ENCODE measurements around the gene ADSS1.

Gene ADSS1

DNA sequence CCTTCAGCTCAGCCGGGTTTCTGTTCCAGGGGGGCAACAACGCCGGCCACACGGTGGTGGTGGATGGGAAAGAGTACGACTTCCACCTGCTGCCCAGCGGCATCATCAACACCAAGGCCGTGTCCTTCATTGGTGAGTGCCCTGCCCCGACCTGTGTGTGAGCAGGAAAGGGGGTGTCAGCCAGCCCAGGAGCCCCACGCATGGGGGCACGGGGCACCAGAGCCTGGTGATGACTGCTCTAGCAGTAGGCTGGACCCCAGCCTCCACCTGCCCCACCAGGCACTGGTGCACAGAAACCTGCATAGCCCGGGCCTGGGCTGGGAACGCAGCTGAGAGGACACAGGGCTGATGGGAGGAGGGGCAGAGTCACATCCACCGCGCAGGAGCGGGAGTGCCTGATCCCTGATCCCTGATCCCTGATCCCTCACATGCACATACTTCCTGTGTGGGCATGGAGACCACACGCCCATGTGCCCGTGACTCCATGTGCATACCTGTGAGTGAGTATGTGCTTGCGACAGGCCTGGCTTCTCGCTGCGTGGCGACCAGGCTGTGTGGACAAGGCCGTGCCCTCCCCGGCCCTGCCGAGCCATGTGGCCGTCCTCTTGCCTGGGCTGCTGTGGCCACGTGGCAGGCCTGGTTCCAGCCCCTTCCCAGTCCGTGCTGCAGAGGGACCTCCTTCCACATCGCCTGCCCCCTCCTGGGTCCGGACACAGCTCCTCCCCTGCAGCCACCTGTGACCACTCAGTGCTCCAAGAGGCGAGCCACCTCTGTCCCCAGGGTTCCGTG is 11.2 kb downstream of the ADSS1 start:
- TF ChIP-seq, protein P1, sequence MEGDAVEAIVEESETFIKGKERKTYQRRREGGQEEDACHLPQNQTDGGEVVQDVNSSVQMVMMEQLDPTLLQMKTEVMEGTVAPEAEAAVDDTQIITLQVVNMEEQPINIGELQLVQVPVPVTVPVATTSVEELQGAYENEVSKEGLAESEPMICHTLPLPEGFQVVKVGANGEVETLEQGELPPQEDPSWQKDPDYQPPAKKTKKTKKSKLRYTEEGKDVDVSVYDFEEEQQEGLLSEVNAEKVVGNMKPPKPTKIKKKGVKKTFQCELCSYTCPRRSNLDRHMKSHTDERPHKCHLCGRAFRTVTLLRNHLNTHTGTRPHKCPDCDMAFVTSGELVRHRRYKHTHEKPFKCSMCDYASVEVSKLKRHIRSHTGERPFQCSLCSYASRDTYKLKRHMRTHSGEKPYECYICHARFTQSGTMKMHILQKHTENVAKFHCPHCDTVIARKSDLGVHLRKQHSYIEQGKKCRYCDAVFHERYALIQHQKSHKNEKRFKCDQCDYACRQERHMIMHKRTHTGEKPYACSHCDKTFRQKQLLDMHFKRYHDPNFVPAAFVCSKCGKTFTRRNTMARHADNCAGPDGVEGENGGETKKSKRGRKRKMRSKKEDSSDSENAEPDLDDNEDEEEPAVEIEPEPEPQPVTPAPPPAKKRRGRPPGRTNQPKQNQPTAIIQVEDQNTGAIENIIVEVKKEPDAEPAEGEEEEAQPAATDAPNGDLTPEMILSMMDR (IDR thresholded peaks at IDR 0.05; ENCODE audit: control extremely low read depth, extremely low read depth, low read depth, missing control alignments), result no peak
- DNase-seq (ENCODE audit: extremely low spot score), result no peak
- ChIA-PET POLR2A (no interaction called here), CTCF (interaction anchor here (1.0 kb wide), 2 partner anchors 12 to 26 kb away, joined by 4 read pairs; no protein-coding TSS in a partner anchor)

DNA sequence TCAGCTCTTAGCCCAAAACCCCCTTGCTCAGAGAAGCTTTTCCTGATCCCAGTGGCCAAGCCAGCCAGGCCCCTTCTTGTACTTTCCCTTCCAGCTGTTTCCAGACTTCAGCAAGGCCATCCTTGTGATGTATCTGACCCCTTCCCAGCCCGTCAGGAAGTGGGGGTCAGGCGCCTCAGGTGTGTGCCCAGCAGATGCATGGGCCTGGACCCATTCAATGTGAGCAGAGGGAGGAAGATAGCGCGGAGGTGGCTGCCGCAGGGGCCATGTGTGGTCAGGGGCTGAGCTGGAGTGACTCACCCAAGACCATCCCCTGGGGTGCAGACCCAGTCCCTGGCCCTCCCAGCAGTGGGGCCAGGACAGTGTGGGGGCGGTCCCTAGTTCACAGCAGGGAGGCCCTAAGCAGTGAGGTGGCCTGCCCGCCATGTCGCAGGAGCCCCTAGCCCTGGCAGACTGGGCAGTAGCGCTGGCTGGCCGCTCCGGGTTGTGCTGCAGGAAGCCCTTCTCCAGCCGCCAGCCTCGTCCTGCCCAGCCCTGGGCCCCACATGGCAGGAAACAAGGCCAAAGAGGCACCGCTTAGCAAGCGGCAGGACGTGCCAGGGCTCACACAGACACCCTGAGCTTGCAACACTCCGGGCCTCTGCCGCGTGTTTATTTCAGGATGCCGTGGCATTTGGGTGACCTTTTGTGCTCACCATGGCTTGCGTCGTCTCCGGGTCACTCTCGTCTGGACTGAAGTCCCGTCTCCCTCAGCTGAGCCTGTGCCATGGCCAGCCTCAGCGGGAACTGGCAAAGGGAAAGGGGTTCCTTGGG is 12.0 kb downstream of the ADSS1 start:
- TF ChIP-seq, protein P1 (IDR thresholded peaks at IDR 0.05; ENCODE audit: control extremely low read depth, extremely low read depth, low read depth, missing control alignments), result no peak
- CTCF ChIA-PET, result interaction anchor here (1.0 kb wide), 2 partner anchors 13 to 27 kb away, joined by 4 read pairs; no protein-coding TSS in a partner anchor

DNA sequence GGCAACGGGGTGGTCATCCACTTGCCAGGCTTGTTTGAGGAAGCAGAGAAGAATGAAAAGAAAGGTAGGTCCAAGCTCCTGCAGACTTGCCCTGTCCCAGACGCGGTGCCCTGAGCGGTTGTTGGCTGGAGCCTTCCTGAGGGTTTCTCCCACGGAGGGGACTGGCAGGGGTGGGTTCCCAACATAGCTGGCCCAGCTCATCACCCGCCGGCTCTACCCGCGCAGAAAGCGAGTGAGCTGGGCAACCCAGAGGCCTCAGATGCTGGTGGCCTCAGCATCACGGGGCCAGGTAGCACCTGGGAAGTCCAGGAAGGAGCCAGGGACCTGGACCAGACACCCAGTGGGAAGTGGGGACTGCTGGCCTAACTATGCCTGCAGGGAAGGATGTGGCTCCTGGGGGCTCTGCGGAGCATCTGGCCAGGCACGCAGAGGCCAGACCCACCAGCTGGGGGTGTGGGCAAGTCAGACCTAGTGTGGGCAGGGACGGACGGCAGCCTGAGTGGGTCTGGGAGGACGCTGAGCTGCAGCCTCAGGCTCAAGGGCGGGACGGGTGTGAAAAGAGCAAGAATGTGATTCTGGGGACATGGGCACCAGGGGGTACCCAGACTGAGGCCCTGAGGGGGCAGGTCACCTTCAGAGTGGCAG is 14.5 kb downstream of the ADSS1 start:
- ChIA-PET POLR2A (no interaction called here), CTCF (interaction anchor here (0.7 kb wide), 1 partner anchor 29 kb away, joined by 4 read pairs; no protein-coding TSS in a partner anchor)
- TF ChIP-seq, protein P1 (IDR thresholded peaks at IDR 0.05; ENCODE audit: control extremely low read depth, extremely low read depth, low read depth, missing control alignments), result no peak
- DNase-seq (ENCODE audit: extremely low spot score), result no peak

More for the DNA sequence above, 12.0 kb downstream of the ADSS1 start:
- POLR2A ChIA-PET, result no interaction called here
- DNase-seq (ENCODE audit: extremely low spot score), result no peak

DNA sequence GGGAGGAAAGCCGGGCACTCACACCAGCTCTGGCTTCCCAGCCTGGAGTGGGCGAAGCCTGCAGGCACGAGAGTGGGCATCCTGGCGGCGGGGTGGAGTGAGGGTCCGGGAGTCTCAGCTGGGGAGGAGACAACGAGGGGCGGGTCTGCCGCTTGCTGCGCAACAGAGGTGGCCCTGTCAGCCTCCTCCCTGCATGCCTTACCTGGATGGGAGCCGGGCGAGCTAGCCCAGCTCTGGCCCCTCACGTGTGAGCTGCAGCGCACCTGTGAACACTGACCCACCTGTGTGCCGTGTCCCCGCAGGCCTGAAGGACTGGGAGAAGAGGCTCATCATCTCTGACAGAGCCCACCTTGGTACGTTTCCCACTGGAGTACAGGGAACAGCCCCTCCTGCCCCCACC is 15.0 kb downstream of the ADSS1 start:
- POLR2A ChIA-PET, result no interaction called here
- CTCF ChIA-PET, result interaction anchor here (0.7 kb wide), 1 partner anchor 30 kb away, joined by 4 read pairs; no protein-coding TSS in a partner anchor
- TF ChIP-seq, protein P1 (IDR thresholded peaks at IDR 0.05; ENCODE audit: control extremely low read depth, extremely low read depth, low read depth, missing control alignments), result no peak
- DNase-seq (ENCODE audit: extremely low spot score), result no peak

DNA sequence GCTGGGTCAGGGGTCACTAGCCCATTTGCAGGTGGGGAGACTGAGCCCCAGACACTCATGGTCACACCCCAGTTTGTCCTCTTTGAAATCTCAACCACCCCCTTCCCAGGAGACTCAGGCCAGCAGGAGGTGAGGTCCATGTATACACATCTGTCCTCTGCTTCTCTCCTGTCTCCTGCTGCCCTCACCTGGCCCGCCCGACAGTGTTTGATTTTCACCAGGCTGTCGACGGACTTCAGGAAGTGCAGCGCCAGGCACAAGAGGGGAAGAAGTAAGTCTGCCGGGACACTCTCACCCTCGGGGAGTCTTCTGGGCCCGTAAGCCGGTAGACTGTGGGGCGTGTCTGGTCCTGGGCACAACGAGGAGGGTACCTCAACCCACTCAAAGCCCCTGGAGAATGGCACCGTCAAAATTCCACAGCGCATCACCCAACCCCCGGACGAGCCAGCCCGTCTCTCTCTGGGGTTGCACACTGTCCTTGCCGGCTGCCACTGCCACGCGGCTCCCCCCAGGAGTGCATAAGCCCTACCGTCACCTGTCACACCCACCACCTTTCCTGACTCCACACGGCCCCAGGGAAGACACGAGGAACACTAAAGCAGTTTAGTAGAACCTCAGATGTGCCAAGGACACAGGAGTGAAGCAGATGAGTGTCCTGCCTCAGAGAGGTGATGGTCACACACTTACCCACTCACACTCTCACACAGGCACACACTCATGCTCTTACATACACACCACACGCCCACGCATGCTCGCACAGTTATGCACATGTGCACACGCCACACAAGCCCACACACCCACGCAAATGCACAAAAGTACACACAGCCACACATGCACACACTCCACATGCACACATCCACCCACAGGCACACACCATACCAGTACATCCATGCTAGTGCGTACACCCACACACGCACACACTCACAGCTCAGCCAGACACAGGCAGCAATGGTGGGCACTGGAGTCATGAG is 15.8 kb downstream of the ADSS1 start:
- CTCF ChIA-PET, result no interaction called here
- TF ChIP-seq, protein P1 (IDR thresholded peaks at IDR 0.05; ENCODE audit: control extremely low read depth, extremely low read depth, low read depth, missing control alignments), result no peak
- POLR2A ChIA-PET, result no interaction called here
- DNase-seq (ENCODE audit: extremely low spot score), result no peak

Measured in GM10248 (cell line).